ENCODE results near the gene ARL16. TPM values are rescaled to one million over a fixed set of nuclear protein-coding genes. Genes with fewer than 3 reads are reported as not detected.
A peak's percentile ranks its signal among the peaks of the same experiment; 100 is the strongest.

Gene ARL16
- polyA plus RNA-seq, 1 donor (not counting 4 experiments of a cell fraction or from before 2014, with no cell fraction given) = 48.7 TPM

DNA sequence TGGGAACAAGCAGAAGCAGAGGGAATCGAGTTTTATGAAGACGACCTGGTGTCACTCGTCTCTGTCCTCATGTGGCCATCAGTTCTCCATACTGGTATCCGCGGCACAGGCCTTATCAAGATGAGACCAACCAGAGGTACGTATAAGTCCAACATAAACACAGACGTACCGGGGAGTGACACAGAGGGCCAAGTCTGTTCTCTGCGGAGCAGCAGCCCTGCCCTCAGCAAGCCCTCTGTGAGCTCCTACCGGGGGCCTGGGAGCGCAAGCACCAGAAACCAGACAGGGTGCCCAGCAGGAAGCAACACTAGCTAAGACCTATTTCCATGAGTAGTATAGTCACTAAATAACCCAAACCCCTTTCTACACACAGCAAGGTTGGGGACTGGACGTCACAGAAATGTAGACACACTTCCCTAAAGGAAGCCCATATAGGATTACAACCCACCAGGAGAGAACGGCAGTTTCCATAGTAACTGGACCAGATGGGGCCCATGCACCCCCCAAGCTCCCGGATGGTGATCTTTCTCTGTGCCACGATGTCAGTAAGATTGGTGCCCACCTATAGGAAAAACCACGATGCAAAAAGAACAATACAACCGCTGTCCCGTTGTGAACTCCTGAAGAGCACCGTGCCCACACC lies 911 bp downstream of the ARL16 start:
- H3K9ac ChIP-seq (ENCODE audit: control insufficient read depth, extremely low read depth, insufficient read depth, low read length) = peak overlapping the region; percentile 83
- DNase-seq (ENCODE audit: low read depth, low spot score) = no peak
- peak overlapping the region; percentile 85 to 99 (median 89) for H3K4me3 ChIP-seq (ENCODE audit: control insufficient read depth in 2 of 3, extremely low read depth in 1 of 3, insufficient read depth in 2 of 3, low read depth in 1 of 3, low read length in 3 of 3)
- no peaks in the 10 kb centered on the region for H3K27me3 ChIP-seq (ENCODE audit: control insufficient read depth, extremely low read depth, insufficient read depth, low read length)
- peaks cover 13% of the 10 kb centered on the region for H4K20me1 ChIP-seq (ENCODE audit: control insufficient read depth, extremely low read depth, insufficient read depth, low read length)
- peaks cover 53% of the 10 kb centered on the region for H3K79me2 ChIP-seq (ENCODE audit: control insufficient read depth, insufficient read depth, low read length)
- peaks cover 24 to 27% of the 10 kb centered on the region in 2 experiments for H3K36me3 ChIP-seq (ENCODE audit: control insufficient read depth in 2 of 2, extremely low read depth in 1 of 2, insufficient read depth in 2 of 2, low read length in 2 of 2)
- H2AFZ ChIP-seq (ENCODE audit: control insufficient read depth, low read length) = peak overlapping the region; percentile 74
- H3K4me1 ChIP-seq (ENCODE audit: control insufficient read depth, extremely low read depth, insufficient read depth, low read length) = peaks cover 23% of the 10 kb centered on the region
- TF ChIP-seq, protein P1, sequence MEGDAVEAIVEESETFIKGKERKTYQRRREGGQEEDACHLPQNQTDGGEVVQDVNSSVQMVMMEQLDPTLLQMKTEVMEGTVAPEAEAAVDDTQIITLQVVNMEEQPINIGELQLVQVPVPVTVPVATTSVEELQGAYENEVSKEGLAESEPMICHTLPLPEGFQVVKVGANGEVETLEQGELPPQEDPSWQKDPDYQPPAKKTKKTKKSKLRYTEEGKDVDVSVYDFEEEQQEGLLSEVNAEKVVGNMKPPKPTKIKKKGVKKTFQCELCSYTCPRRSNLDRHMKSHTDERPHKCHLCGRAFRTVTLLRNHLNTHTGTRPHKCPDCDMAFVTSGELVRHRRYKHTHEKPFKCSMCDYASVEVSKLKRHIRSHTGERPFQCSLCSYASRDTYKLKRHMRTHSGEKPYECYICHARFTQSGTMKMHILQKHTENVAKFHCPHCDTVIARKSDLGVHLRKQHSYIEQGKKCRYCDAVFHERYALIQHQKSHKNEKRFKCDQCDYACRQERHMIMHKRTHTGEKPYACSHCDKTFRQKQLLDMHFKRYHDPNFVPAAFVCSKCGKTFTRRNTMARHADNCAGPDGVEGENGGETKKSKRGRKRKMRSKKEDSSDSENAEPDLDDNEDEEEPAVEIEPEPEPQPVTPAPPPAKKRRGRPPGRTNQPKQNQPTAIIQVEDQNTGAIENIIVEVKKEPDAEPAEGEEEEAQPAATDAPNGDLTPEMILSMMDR (optimal IDR thresholded peaks at IDR 0.05 in 1 of 3, IDR thresholded peaks at IDR 0.05 in 1 of 3, conservative IDR thresholded peaks at IDR 0.05 in 1 of 3; ENCODE audit: extremely low read depth in 1 of 3, insufficient read depth in 2 of 3, low read length in 3 of 3) = no peak
- TF ChIP-seq EZH2 (IDR thresholded peaks at IDR 0.05; ENCODE audit: low read length) = no peak
- FAIRE-seq = no peak
- peak overlapping the region; percentile 71 for H3K27ac ChIP-seq (ENCODE audit: control insufficient read depth, insufficient read depth, low read length)
- H3K9me1 ChIP-seq (ENCODE audit: control insufficient read depth, extremely low read depth, insufficient read depth, low read length) = no peaks in the 10 kb centered on the region
- dilution Hi-C loops (cut with MboI; ENCODE audit: extremely low pct_ligation_motif_present, low sequenced_read_pairs) = no loop called here
- no peaks in the 10 kb centered on the region for H3K9me3 ChIP-seq (ENCODE audit: control insufficient read depth, low read depth, low read length)
- peak overlapping the region; percentile 97 for H3K4me2 ChIP-seq (ENCODE audit: control insufficient read depth, extremely low read depth, insufficient read depth, low read depth, low read length)

DNA sequence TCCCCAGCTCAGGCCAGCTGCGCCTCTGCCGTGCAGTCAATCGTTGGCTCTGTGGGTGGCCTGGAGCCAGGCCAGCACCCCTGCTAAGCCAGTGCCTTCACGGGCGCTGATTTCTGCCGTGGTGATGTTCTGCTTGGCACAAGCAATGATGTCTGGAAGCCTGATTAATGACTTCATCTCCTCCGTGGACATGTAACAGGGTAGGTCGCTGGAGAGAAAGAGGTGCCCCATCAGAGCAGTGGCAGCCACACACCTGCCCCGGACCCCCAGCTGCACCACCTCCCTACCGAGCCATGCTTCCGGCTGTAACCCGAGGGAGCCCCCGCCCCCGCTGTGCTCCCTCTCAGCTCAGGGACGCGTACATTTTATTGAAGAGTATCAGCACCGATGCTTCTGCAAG lies 1.9 kb downstream of the ARL16 start:
- no peak for DNase-seq (ENCODE audit: low read depth, low spot score)
- H3K36me3 ChIP-seq (ENCODE audit: control insufficient read depth in 2 of 2, extremely low read depth in 1 of 2, insufficient read depth in 2 of 2, low read length in 2 of 2) = peaks cover 18 to 19% of the 10 kb centered on the region in 2 experiments
- H3K9me1 ChIP-seq (ENCODE audit: control insufficient read depth, extremely low read depth, insufficient read depth, low read length) = no peaks in the 10 kb centered on the region
- no peaks in the 10 kb centered on the region for H3K9me3 ChIP-seq (ENCODE audit: control insufficient read depth, low read depth, low read length)
- peaks cover 42% of the 10 kb centered on the region for H3K79me2 ChIP-seq (ENCODE audit: control insufficient read depth, insufficient read depth, low read length)
- no peak overlapping the region for H3K27ac ChIP-seq (ENCODE audit: control insufficient read depth, insufficient read depth, low read length)
- no peak overlapping the region for H3K4me3 ChIP-seq (ENCODE audit: control insufficient read depth in 2 of 3, extremely low read depth in 1 of 3, insufficient read depth in 2 of 3, low read depth in 1 of 3, low read length in 3 of 3)
- dilution Hi-C loops (cut with MboI; ENCODE audit: extremely low pct_ligation_motif_present, low sequenced_read_pairs) = no loop called here
- FAIRE-seq = no peak
- peaks cover 13% of the 10 kb centered on the region for H4K20me1 ChIP-seq (ENCODE audit: control insufficient read depth, extremely low read depth, insufficient read depth, low read length)
- no peak overlapping the region for H3K4me2 ChIP-seq (ENCODE audit: control insufficient read depth, extremely low read depth, insufficient read depth, low read depth, low read length)
- H3K4me1 ChIP-seq (ENCODE audit: control insufficient read depth, extremely low read depth, insufficient read depth, low read length) = peaks cover 23% of the 10 kb centered on the region
- TF ChIP-seq, protein P1 (optimal IDR thresholded peaks at IDR 0.05 in 1 of 3, IDR thresholded peaks at IDR 0.05 in 1 of 3, conservative IDR thresholded peaks at IDR 0.05 in 1 of 3; ENCODE audit: extremely low read depth in 1 of 3, insufficient read depth in 2 of 3, low read length in 3 of 3) = no peak
- TF ChIP-seq EZH2 (IDR thresholded peaks at IDR 0.05; ENCODE audit: low read length) = no peak
- H2AFZ ChIP-seq (ENCODE audit: control insufficient read depth, low read length) = no peak overlapping the region
- no peak overlapping the region for H3K9ac ChIP-seq (ENCODE audit: control insufficient read depth, extremely low read depth, insufficient read depth, low read length)
- no peaks in the 10 kb centered on the region for H3K27me3 ChIP-seq (ENCODE audit: control insufficient read depth, extremely low read depth, insufficient read depth, low read length)

All from keratinocyte (primary cell).